Stomach (tissue), 9 donors: Measurements from ENCODE around the gene GGT6. TPM values are rescaled to one million over a fixed set of nuclear protein-coding genes. Genes with fewer than 3 reads are reported as not detected.

Source experiments
- DNase-seq, 2 donors: peaks; one replicate each; pipeline versions ENCODE4 v3.0.0 to v3.0.0-alpha.2; 2013 to 2019
- H3K27ac ChIP-seq, 5 donors: fragments of 200-600 bp in 4 of 5; sonication (generic) in 4 of 5; one replicate each; pipeline ENCODE4 v1.5.1; 2013 to 2019; ENCODE audit warnings: mild to moderate bottlenecking in 1 of 5, moderate library complexity in 1 of 5
- H3K27me3 ChIP-seq, 3 donors: fragments of 200-600 bp; sonication (generic); one replicate each; pipeline ENCODE4 v1.5.1; 2017 to 2019; ENCODE audit warnings: mixed run types in 1 of 3
- H3K36me3 ChIP-seq, 4 donors: fragments of 200-600 bp; sonication (generic); 1 replicate in 3 of 4; 2 replicates in 1 of 4; pipeline ENCODE4 v1.5.1; 2016 to 2019
- H3K4me1 ChIP-seq, 4 donors: fragments of 200-600 bp; sonication (generic); one replicate each; pipeline ENCODE4 v1.5.1; 2016 to 2019
- H3K4me3 ChIP-seq, 4 donors: fragments of 200-600 bp; sonication (generic) in 3 of 4; one replicate each; pipeline ENCODE4 v1.5.1; 2016 to 2019; ENCODE audit warnings: mild to moderate bottlenecking in 1 of 4
- H3K9me3 ChIP-seq, 4 donors: fragments of 200-600 bp; sonication (generic); one replicate each; pipeline ENCODE4 v1.5.1; 2016 to 2019
- EP300 ChIP-seq: sonication (generic); formaldehyde crosslinking; IDR thresholded peaks from one replicate; pipeline ENCODE4 v1.6.1; 2017; ENCODE audit warnings: antibody characterized with exemption
- POLR2A ChIP-seq, 4 donors: fragments of 450-650 bp; IDR thresholded peaks; one replicate each; pipeline ENCODE4 v1.6.1; 2016; ENCODE audit warnings: antibody characterized with exemption in 4 of 4, control low read depth in 2 of 4, mild to moderate bottlenecking in 1 of 4, moderate library complexity in 1 of 4
- POLR2AphosphoS5 ChIP-seq, 3 donors: sonication (generic); formaldehyde crosslinking; IDR thresholded peaks; one replicate each; pipeline ENCODE4 v1.6.1; 2016; ENCODE audit warnings: antibody characterized with exemption in 3 of 3
- WGBS, 5 donors: extraction: QIAGEN DNeasy Blood & Tissue Kit in 3 of 5; methylation state at CpG; one replicate each; pipeline versions ENCODE4 v1.1.5 to v1.1.7; 2013 to 2018; 5-methylcytosine and 5-hydroxymethylcytosine counted together
- intact Hi-C: fragments of 100-400 bp; cut with DNase I; formaldehyde crosslinking; loops from one replicate; pipeline ENCODE4 v1.15.1; 2023; ENCODE audit warnings: low total_unique reads
- polyA plus RNA-seq, 3 donors: library from polyadenylated mRNA; stranded (reverse); fragments of 200-250 nt; gene quantifications; one replicate each; pipeline ENCODE4 v1.2.3, GENCODE V29; 2013
- total RNA-seq, 5 donors: library from RNA; depleted of rRNA; stranded (reverse); fragments of >200 nt; gene quantifications; one replicate each; pipeline versions ENCODE4 v1.1.0 to v1.2.3, GENCODE V29; 2014 to 2016
- TF ChIP-seq, protein P1 (sequence below), 7 experiments: fragments of 450-650 bp in 4 of 7; fragments of 200-600 bp in 3 of 7; sonication (generic) in 3 of 7; IDR thresholded peaks; one replicate each; pipeline ENCODE4 v1.5.1; 2016 to 2019; ENCODE audit warnings: antibody characterized with exemption in 7 of 7, control low read depth in 2 of 7, mild to moderate bottlenecking in 1 of 7
- donor health status: healthy with polysubstance abuse.
- donor health status: Bipolar disorder and iron deficiency.
- donor health status: healthy.

Gene GGT6
- total and polyA plus RNA-seq, 8 donors, result 4.4 to 147 (median 15.2) TPM

DNA sequence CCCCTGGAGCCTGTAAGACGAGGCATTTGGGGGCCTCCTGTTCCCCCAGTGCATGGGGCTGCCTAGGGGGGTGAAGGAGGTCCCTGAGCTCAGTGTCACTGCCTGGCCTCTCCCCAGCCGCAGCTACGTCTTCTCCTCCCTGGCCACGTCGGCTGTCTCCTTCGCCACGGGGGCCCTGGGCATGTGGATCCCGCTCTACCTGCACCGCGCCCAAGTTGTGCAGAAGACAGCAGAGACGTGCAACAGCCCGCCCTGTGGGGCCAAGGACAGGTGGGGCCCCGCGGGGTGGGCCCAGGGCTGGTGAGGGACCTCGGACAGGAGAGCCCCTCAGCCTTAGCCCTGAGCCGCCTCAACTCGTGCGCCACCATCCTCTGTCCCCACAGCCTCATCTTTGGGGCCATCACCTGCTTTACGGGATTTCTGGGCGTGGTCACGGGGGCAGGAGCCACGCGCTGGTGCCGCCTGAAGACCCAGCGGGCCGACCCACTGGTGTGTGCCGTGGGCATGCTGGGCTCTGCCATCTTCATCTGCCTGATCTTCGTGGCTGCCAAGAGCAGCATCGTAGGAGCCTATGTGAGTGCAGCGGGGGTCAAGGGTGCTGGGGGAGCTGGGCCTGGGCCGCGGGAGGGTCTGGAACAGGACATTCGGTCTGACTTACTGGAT is 27.4 kb downstream of the GGT6 start:
- WGBS, 5 donors, result 88 to 92% (median 90%) methylated on average over 23 to 33 of the region's 33 CpGs
- Histone ChIP-seq H3K4me3 (no peak overlapping the region), H3K9me3 (no peaks in the 10 kb centered on the region), H3K27me3 (peaks cover 0 to 9% (median 0%) of the 10 kb centered on the region in 3 donors), H3K27ac (peak overlapping the region in 4 of 5 donors; percentile 65 to 77 (median 72)), H3K4me1 (peaks cover 34 to 65% (median 50%) of the 10 kb centered on the region in 4 donors), H3K36me3 (peaks cover 0 to 38% (median 16%) of the 10 kb centered on the region in 4 donors)
- no peak for TF ChIP-seq POLR2A (IDR thresholded peaks at IDR 0.05)
- TF ChIP-seq, protein P1, sequence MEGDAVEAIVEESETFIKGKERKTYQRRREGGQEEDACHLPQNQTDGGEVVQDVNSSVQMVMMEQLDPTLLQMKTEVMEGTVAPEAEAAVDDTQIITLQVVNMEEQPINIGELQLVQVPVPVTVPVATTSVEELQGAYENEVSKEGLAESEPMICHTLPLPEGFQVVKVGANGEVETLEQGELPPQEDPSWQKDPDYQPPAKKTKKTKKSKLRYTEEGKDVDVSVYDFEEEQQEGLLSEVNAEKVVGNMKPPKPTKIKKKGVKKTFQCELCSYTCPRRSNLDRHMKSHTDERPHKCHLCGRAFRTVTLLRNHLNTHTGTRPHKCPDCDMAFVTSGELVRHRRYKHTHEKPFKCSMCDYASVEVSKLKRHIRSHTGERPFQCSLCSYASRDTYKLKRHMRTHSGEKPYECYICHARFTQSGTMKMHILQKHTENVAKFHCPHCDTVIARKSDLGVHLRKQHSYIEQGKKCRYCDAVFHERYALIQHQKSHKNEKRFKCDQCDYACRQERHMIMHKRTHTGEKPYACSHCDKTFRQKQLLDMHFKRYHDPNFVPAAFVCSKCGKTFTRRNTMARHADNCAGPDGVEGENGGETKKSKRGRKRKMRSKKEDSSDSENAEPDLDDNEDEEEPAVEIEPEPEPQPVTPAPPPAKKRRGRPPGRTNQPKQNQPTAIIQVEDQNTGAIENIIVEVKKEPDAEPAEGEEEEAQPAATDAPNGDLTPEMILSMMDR (IDR thresholded peaks at IDR 0.05), result no peak
- TF ChIP-seq EP300, result no peak
- no peak for TF ChIP-seq POLR2AphosphoS5 (IDR thresholded peaks at IDR 0.05)
- intact Hi-C loops, result no loop called here
- no peak for DNase-seq

DNA sequence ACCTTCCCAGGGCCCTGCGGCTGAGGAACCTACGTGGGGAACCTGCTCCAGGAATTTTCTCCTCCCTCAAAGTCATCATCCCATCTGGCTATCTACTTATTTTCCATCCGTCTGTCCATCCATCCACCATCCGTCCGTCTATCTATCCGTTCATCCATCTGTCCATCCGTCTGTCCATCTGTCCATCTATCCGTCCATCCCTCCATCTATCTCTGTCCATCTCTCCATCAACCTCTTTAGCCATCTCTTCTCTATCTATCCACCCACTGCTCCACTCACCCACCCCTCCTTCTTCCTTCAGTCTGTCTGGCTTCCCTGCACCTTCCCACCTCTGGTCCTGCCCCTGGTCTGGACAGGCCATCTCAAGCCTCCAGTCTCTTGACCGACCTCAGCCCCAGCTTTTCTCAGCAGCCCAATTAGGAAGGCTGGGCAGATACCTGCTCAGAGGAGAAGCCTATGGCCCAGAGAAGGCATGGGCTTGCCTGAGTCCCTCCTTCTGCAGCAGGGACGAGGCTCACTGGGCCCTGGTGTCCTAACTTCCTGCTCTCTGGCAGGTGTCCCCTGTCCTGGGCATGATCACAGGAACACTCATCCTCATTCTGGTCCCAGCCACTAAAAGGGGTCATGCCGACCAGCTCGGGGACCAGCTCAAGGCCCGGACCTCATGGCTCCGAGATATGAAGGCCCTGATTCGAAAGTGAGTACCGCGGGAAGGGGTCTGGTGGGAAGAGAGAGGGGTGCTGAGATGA is 28.2 kb downstream of the GGT6 start:
- Histone ChIP-seq H3K9me3 (no peaks in the 10 kb centered on the region), H3K27ac (peak overlapping the region; percentile 13 to 64 (median 40)), H3K27me3 (peaks cover 0 to 9% (median 0%) of the 10 kb centered on the region in 3 donors), H3K4me3 (no peak overlapping the region), H3K36me3 (peaks cover 0 to 30% (median 10%) of the 10 kb centered on the region in 4 donors), H3K4me1 (peaks cover 25 to 57% (median 42%) of the 10 kb centered on the region in 4 donors)
- TF ChIP-seq POLR2A (IDR thresholded peaks at IDR 0.05), result no peak
- TF ChIP-seq, protein P1 (IDR thresholded peaks at IDR 0.05), result no peak
- no peak for TF ChIP-seq EP300
- no peak for TF ChIP-seq POLR2AphosphoS5 (IDR thresholded peaks at IDR 0.05)
- WGBS, 5 donors, result 88 to 94% (median 92%) methylated on average over 17 of the region's 17 CpGs
- DNase-seq, result no peak
- intact Hi-C loops, result no loop called here

DNA sequence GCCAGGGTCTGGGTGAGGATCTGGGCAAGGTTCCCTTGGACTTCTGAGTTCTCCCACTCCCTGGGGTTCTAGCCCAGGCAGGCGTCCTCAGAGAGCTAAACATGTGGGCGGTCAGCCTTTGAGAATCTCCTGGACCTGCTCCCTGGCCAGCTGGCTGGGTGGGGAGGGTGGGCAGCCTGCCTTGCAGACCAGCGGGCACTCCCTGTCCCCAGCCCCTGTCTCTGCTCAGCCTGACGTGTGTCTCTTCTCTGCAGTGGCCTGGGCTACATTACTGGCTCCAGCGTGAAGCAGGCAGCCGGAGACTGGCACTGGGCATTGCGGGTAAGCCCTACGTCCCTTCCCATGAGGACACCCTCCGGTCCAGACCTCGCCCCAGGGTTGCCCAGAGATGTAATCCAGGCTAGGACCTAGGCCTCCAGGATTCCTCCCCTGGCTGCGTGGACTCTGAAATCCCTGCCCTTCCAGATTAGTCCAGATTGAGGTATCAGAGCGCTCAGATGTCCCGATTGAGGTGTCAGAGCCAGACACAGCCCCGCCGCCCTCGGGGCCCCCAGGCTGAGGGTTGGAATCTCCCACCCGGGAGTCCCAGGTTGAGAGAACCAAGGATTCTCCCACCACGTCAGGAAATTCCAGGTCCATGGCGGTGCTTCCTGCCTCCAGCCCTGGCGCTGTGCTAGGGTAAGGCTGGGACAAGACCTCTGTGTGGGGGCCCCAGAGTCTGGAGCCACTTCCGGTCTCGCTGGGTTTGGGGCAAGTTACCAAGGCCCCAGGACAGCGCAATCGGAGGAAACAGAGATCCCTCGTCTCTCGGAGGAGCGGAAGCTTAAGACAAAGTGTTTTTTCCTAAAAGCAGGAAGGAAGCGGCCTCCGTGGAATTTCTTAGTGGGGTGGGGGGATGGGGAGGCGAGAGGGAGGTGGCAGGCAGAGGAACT is 29.3 kb downstream of the GGT6 start:
- H3K4me1 ChIP-seq, result peaks cover 14 to 46% (median 31%) of the 10 kb centered on the region in 4 donors

DNA sequence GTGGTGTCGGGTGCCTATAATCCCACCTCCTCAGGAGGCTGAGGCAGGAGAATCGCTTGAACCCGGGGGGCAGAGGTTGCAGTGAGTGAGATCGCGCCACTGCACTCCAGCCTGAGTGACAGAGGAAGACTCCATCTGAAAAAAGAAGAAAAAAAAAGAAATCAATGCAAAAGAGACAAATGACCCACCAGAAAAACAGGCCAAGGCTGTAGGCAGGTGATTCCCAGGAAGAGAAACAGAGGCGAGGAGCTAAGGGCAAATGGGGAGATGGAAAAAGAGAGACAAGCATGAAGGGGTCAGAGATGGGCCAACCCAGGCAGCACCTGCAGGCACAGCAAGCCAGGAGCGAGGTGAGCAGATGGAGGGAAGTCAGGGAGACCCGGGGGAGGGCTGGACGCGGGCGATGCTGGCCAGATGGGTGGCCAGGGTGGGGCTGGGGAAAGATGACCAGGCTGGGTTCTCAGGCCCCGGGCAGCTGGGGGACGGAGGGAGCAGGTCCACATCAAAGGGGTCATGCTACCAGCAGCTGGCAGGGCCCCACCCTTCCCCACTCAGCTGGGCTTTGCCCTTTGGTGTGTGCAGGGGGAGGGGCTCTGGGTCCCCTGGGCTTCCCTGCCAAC is 30.7 kb downstream of the GGT6 start:
- TF ChIP-seq POLR2A (IDR thresholded peaks at IDR 0.05), result no peak
- no peak for TF ChIP-seq POLR2AphosphoS5 (IDR thresholded peaks at IDR 0.05)
- TF ChIP-seq EP300, result no peak
- TF ChIP-seq, protein P1 (IDR thresholded peaks at IDR 0.05), result no peak
- intact Hi-C loops, result no loop called here
- H3K36me3 ChIP-seq, result peaks cover 0 to 36% (median 15%) of the 10 kb centered on the region in 4 donors
- no peaks in the 10 kb centered on the region for H3K27me3 ChIP-seq
- H3K27ac ChIP-seq, result peak overlapping the region in 4 of 5 donors; percentile 40 to 64 (median 54)
- WGBS, 5 donors, result 81 to 90% (median 85%) methylated on average over 11 to 13 of the region's 13 CpGs
- peaks cover 14 to 32% (median 17%) of the 10 kb centered on the region in 4 donors for H3K4me1 ChIP-seq
- H3K9me3 ChIP-seq, result no peaks in the 10 kb centered on the region
- no peak for DNase-seq
- no peak overlapping the region for H3K4me3 ChIP-seq

More for the DNA sequence above, 29.3 kb downstream of the GGT6 start:
- TF ChIP-seq POLR2AphosphoS5 (IDR thresholded peaks at IDR 0.05) (no peak), POLR2A (IDR thresholded peaks at IDR 0.05) (no peak)
- intact Hi-C loops, result no loop called here
- peaks cover 0 to 24% (median 12%) of the 10 kb centered on the region in 4 donors for H3K36me3 ChIP-seq
- H3K27me3 ChIP-seq, result peaks cover 0 to 7% (median 0%) of the 10 kb centered on the region in 3 donors
- H3K9me3 ChIP-seq, result no peaks in the 10 kb centered on the region
- DNase-seq, result no peak
- H3K4me3 ChIP-seq, result no peak overlapping the region
- H3K27ac ChIP-seq, result peak overlapping the region; percentile 10 to 64 (median 60)
- 62 to 81% (median 76%) methylated on average over 19 to 30 of the region's 30 CpGs for WGBS, 5 donors
